NCI-H526 treated with DMSO at 0.1 percent for 48 hours (cell line): ENCODE results near the gene SYT5.
"Not testable (repeated sequence)": the region's sequence is repeated elsewhere in the genome, so short reads cannot be mapped to it uniquely, and the experiment has no call there.

Source experiments
- DNase-seq: peaks from one replicate; lab custom pipeline; 2025; lab: John Stamatoyannopoulos, UW

Gene SYT5

DNA sequence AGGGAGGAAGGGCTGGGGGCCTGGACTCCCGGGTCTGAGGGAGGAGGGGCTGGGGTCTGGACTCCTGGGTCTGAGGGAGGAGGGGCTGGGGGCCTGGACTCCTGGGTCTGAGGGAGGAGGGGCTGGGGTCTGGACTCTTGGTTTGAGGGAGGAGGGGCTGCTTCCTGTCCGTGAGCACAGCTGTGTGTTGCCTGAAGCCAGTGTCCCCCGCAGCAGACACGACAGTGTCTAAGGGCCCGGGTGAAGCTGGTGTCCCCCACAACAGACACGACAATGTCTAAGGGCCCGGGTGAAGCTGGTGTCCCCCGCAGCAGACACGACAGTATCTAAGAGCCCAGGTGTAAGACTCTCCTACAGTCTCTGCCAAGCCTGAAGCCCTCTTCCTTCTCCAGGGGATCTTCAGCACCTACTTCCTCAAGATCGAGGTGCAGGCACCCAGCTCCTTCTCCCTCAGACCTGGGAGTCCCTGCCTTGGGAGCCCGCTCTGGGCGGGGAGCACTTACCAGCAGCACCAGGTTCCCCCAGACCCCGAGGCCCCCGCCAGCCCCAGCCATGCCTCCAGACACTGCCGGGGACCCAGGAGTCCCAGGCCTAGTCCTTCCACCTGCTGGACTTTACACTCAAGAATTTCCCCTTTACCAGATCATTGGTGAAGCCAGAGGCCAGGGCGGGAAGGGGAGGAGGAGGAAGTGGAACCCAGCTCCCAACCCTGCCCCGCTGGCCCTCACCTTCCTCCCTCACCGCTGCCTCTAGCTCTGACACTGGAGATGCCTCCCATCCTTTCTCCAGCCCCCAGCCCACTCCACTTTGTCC is 29.0 kb upstream of the SYT5 start, which contains the start of gene PTPRH:
PTPRH (minus strand) TSS at position 622 of the 813 bp plus-strand sequence; CDS start at position 554, 68 bp downstream.
- DNase-seq, result no peak

DNA sequence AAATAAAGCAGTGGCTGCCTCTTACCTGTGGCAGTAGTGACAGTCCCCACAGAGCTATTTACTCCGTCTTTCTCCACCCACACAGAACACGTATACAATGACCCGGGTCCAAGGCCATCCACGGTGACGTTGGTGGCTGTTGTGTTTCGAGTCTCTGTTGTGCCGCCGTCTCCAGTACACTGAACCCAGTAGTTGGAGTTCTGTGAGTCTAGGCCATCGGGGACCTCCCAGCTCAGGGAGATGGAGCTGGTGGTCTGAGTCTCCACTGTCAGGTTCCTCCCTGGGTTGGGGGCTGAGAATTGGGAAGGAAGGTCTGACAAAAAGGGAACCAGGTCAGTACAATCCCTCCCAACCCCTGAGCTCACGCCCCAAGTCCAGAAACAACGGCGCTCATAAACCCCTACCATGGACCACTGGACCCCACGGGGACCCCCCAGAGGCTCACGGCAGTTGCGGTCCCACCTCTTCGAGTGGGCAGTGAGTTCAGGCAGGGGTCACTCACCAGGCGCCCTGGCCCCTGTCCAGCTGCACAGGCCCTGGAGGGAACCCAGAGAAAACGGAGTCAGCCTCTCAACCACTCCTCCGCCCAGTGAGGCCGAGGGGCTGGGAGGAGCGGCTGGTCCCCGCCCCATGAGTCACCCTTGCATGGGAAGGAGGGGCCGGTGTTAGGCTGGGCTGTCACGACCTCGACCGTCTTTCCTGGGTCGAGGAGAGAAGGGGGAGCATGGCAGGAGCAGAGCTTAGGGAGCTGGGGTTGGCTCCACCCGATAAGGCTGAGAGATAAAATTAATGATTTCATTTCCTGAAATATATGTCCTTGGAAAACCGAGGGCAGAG is 26.8 kb upstream of the SYT5 start:
- DNase-seq, result no peak

DNA sequence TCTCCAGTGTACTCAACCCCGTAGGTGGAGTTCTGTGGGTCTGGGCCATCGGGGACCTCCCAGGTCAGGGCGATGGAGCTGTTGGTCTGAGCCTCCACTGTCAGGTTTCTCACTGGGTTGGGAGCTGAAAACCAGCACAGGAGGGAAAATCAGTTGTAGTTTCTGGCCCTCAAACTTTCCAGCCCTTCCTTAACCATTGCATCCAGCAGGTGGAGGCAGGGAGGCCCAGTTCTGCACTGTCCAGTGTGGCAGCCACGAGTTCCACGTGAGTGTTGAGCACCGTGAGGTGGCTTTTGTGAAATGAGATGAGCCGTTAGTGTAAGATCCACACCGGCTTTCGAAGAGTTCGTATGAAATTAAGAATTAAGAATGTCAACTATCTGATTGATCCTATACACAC is 22.1 kb upstream of the SYT5 start:
- not testable (repeated sequence) for DNase-seq

DNA sequence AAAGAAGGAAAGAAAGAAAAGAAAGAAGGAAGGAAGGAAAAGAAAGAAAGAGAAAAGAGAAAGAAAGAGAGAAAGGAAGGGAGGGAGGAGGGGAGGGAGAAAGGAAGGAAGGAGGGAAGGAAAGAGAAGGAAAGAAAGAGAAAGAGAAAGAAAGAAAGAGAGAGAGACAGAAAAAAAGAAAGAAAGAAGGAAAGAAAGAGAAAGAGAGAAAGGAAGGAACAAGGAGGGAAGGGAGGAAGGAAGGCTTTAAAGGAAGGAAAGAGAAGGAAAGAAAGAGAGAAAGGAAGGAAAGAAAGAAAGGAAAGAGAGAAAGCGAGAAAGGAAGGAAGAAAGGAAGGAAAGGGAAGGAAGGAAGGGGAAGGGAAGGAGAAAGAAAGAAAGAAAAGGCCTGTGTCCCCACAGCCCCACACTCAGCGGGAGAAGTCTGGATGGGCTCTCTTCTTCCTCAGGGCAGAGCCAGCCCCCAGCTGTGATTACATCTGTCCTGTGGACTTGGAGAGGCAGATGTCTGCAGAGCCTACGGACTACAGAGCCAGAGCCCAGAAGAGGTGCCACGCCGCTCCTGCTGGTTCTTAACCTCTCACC is 19.6 kb upstream of the SYT5 start:
- DNase-seq, result no peak

DNA sequence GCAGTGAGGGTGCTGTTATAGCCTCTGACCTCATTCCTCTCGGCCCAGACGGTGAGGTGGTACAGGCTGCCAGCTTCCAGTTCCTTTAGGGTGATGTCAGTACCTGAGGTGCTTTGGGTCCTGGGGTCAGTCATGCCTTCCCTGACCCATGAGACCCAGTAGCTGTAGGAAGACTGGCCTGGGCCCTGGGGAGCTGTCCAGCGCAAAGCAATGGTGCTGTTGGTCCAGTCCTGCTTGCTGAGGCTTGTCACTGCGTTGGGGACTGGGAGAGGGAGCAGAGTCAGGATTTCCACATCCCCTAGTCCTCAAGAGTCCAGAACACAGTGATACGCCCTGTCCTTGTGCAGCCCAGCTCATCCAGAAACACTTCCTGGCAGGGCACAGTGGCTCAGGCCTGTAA is 18.6 kb upstream of the SYT5 start:
- no peak for DNase-seq

DNA sequence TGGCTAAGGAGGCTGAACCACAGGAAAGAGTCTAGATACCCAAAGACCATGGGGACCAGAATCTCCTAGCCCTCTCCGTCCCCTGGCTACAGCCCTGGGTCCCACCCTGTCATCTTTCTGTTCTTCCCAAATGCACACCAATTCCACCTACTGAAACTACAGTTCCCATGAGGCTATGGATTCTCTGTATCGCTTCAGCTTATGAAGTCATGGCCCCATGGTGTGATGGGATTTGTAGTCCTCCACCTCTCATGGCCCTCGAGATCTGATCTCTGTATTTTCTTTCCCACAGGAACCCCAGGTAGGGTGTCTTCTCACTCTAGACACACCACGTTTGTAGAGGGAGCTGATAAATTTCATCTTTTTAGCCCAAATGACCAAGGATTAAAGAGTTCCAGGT is 17.4 kb upstream of the SYT5 start:
- no peak for DNase-seq

DNA sequence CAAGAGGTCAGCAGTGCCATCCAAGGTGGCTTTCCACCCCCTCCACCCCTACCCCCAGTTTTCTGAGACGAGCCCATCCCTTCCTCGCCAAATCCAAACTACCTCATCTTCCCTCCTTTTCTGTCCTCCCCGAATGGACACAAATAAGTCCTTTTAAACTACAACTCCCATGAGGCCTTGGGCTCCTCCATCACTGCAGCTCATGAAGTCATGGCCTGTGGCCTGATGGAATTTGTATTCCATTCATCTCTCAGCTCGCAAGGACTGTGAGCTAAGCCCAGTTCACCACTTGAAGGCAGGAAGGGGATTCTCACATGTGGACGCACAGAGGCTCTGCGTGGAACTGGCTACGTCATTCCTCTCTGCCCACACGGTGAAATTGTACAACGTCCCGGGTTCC is 16.7 kb upstream of the SYT5 start:
- no peak for DNase-seq

DNA sequence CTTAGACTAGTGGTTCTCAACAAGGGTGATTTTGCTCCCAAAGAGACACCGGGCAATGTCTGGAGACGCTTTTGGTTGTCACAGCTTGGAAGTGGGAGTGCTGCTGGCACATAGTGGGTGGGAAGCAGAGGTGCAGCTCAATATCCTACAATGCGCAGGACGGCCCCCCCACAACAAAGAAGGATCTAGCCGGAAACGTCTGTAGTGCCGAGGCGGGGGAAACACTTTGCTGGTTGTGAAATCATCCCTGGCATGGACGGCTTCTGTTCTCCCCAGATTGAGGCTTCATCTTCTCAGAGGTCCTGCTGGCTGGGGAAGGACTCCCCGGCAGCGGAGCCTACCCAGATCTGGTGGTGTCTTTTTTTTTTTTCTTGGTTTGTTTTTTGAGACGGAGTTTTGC is 13.4 kb upstream of the SYT5 start:
- no peak for DNase-seq

DNA sequence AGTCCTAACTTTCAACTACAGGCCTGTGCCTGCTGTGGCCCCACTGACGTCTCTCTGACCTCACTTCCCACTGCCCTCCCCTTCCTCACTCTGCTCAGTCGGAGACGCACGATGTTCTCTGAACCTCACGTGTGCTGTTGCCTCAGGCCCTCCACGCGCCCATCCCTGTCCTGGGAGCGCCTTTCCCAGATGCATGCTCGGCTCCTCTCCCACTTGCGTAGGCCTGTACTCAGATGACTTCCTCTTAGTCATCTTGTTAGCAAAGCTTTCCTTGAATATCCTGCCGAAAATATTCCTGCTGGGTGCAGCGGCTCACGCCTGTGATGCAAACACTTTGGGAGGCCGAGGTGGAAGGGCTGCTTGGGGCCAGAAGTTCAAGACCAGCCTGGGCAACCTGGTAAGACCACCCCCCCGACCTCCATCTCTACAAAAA is 9.3 kb upstream of the SYT5 start:
- no peak for DNase-seq

DNA sequence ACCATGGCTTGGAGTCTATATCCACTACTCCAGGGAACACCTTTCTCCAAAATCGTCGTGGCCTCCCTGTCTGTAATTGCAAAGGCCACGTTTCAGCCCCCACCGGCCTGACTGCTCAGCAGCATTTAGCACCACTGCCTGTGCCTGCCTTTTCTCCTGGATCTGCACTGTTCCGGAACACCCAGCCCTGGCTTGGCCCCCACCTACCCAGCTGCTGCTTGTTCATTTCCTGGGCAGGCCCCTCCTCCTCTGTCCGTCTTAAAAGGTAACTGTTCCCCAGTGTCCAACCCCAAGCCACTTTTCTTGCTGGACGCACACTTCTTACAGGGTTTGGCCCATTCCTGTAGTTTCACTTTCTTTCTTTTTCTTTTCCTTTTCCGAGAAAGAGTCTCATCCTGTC is 8.5 kb upstream of the SYT5 start:
- DNase-seq, result no peak

DNA sequence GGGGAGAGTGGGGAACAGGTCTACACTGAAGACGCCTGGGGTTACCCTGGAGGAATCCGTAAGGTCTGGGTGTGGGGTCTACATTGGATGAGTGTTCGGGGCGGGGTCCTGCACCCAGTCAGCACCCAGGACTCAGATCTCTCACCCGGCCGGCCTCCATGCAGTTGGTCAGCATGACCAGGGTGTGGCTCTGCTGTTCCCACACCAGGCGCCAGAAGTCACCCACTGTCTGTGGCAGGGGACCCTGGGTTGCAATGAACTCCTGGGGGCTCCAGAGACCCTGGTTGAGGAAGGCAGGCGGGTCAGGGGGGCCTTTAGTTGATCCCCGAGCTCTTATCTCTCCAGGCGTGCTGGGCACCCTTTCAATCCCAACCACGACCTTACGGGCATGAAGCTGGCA is 6.0 kb upstream of the SYT5 start:
- DNase-seq, result no peak

DNA sequence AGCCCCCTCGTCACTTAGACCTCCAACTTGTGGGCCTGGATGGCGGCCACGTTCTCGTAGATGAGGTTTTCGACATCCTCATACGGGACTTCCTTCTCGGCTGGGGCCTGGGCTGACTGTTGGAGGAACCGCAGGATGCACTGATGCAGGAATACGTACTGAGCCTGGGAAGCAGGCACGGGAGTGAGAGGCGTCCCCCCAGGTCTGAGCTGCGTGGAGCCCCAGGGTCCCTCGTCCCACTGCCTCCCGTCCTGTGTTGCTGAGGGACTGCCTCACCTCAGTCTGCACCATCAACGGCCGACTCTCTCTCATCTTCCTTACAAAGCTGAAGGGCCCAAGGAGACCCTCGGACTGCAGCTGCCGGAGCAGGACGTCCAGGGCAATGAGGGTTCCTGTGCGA is 1.7 kb upstream of the SYT5 start:
- DNase-seq, result no peak

DNA sequence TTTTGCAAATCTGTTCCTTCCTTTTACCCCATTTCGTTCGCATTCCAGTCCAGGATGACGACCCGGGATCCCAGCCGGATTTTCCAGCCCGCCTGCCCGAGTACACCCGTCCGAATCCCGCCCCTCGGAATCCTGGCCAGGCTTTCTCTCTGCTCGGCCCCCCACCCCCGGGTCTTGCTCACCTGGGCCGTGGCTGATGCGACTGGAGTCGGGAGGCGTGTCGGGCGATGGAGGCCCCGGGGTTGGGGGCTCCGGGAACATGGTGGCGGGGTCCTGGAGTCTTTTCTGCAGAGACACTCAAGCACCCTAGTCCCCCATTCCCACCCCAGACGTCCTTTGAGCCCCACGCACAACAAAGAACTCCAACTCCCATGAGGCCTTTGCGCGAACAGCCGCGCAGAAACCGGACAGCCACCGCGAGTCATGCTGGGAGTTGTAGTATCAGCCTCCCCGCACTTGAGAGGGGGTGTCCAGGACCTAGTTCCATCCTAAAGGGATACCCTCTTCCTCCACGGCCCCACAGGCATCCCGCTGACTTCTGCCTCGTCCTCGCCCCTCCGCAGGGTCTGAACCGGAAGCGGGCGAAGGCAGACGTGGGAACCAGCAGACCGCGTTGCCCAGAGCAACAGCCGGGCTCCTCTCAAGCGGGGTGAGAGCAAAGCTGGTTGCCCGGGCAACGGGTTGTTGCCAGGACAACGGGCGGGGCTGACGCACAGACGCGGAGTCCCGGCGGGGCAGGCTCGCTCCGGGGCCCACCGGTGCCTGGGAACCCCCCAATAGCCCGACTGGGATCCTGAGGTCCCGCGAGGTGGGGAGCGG is 1.1 kb downstream of the SYT5 start:
- DNase-seq, result peak; percentile 86

DNA sequence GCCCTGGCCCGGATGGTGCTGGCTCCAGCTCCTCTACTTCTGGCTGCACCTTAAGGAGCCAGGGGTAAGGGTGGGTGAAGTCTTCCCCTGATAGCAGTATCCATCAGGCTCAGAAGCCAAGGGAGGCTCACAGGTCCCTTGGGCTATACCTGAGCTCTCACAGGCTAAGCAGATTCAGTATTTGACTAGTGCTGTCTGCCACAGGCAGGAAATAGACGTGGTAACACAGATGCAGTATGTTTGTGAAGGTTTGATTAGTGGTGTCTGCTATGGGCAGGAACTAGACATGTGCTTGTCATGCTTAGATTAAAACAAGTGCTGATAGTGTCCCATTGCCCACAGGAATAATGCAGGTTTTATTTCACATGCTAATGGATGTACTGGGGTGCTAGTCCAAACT is 4.0 kb downstream of the SYT5 start:
- DNase-seq, result no peak

DNA sequence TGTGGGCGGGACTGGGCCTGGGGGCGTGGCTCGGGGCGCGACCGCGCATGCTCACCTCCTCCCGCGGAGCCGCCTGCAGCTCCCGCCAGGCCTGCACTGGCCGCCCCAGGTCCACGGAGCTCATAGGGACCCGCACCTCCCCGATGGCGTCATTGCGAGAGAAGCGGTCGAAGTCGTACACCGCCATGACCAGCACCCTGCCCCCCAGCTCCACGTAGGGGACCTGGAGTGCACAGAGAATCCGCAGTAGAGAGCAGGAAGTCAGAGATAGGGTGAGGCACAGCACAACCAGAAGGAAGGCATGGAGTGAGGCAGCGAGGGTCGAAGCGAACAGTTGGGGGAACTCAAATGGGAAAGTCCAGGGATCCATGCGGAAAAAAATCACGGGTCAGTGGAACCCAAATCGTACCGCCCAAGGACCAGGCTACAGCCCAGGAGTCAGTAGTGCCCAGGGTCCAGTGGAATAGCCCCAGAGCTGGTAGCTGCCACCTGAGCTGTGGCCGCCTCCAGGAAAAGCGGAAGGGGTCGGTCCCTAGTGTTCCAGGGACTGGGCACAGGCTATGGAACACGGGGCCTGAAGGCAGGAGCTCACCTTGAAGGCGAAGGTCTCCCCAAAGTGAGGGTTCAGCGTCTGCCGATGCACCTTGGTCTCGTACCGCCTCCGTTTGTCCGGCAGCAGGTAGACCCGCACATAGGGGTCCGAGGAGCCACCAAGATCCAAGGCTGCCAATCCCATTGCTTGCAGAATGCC is 4.8 kb downstream of the SYT5 start:
- DNase-seq, result peak; percentile 39

DNA sequence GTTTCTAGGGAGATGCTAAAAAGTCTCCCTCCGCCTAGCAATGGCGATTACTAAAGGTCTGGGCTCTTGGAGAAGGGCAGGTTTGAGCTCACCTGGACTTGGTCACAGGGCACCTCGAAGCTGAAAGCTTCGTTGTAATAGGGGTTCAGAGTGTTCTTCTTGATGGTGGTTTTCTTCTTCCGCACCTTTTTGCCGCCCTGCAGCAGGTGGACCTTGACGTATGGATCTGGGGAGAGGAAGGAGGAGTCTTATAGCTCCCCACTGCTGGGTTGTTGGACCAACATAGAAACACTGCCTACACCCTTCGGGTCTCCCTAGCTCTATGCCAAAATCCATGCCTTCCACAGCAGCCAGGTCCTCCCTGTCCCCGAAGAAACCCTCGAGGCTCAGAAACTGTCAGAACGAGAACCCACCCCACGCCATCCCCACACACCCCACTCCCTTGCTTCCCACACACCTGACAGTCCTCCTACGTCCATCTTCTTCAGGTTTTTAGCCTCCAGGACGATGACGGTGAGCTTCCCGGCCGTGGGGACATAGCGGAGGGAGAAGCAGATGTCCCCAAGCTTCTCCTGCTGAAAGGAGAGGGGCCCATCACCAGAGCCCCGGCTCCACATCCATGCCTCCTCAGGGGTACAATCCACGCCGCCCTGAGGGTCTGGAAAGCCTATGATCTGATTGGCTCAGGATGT is 5.5 kb downstream of the SYT5 start:
- DNase-seq, result no peak

DNA sequence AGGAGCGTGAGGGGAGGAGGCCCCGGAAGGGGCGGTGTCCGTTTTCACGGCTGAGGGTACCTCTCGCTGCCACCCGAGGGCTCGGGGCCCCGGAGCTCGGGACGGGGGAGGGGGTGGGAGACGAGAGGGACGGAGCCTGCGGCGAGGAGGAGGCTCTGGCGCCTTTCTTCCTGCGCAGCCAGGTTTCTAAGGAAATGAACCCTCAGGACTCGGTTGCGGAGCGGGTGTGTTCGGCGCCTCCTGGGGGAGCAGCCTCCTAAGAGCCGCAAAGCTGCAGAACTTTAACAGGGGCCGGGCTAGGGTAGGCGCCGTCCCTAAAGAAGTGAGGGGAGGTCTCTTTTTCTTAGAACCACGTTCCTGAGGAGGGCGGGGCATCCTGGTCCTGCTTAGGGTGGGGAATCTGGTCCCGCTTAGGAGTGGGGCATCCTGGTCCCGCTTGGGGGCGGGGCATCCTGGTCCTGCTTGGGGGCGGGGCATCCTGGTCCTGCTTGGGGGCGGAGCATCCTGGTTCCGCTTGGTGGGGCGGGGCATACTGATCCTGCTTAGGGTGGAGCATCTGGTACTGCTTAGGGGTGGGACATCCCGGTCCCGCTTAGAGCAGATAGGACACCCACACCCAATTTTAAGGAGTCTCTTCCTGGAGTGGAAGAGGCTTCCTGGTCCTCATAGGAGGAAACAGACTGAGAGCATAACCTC is 6.2 kb downstream of the SYT5 start:
- peak; percentile 62 for DNase-seq

DNA sequence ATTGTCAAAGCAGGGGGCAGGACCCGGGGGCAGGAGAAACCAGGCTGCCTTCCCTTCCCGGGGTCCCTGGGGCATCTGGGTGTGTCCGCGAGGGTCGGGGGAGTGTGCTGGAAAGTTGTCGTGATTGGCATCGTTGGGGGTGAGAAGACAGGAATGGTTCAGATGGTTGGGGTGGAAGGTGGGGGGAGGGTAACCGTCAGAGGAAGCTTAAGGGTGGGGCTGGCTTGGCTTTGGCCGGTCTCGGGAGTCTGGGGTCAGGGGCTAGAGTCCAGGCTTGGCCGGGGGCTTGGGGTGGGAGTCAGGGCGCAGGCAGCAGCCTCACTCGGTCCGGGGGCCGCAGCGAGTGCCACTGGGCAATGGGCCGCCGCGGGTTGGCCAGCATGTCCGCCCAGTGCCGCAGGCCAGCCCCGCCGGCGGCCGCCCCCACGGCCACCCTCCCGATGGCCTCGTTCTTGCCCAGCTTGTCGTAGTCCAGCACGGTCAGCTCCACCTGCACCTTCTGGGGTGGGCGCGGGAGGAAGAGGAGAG is 6.8 kb downstream of the SYT5 start:
- no peak for DNase-seq

DNA sequence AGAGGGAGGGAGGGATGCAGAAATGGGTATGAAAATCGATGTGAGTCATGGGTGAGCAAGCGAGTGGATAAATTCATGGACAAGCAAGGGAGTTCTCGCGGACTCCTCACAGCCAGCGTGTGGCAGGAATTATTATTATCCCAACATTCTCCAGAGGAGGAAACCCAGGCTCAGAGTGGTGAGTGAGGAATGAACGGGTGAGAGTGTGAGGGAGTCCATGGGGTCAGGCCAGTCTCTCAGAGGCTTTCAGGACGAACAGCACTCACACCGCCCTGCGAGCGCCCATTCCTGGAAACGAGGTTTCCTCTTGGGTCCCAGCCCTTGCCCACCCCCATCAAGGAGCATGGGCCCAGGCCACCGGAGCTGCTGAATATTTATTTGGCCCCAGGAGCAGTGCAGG is 7.3 kb downstream of the SYT5 start:
- no peak for DNase-seq

DNA sequence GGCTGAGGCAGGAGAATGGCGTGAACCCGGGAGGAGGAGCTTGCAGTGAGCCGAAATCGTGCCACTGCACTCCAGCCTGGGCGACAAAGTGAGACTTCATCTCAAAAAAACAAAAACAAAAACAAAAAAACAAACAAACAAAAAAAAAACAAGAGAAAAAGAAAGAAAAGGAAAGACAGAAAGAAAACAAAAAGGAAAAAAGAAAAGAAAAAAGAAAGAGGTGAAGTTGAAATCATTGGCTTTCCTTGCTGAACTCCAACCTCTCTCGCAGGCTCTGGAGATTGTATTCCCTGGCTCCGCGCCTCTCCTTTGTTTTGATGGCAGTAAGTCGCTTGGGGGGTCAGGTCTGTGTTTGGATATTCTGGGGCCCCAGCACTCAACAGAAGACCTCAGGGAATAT is 7.8 kb downstream of the SYT5 start:
- DNase-seq, result not testable (repeated sequence)
